OCI-M1 (cell line): Measurements from ENCODE around the gene OXCT1.
"Not testable (repeated sequence)": the region's sequence is repeated elsewhere in the genome, so short reads cannot be mapped to it uniquely, and the experiment has no call there.

Source experiments
- DNase-seq: peaks from one replicate; lab custom pipeline; 2025; lab: John Stamatoyannopoulos, UW

Gene OXCT1

DNA sequence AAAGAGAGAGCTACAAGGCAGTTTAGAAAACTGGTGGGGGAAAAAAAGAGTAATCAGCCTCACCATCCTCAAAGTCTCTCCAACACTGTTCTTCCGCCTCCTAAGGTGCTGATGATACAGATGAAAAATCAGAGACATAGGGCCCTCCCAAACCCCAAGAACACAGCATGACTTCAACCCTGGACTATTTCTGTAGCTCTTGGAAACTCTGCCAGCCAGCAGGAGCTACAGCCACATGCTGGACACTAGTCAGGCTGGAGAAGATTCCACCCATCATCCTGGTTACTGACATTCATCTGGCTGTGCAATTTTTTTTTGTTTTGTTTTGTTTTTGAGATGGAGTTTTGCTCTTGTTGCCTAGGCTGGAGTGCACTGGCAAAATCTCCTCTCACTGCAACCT, 42.4 kb downstream of the OXCT1 start:
- DNase-seq: no peak

DNA sequence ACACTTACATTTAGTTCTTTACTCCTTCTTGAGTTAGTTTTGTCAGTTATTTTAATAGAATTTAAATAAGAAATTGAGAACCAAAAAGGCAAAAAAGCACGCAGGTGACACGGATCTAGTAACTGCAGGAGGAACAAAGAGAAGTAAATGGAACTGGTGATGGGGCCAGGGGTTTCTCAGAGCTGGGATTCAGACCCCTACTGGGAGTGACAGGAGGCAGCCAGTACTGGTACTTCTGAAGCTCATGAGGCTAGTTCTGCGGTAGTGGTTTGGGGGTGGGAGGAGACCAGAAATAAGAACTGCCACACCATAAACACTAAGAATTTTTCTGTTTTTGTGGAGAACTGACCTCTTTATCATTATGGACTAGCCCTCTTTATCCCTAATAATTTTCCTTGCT, 48.2 kb downstream of the OXCT1 start:
- DNase-seq: no peak

DNA sequence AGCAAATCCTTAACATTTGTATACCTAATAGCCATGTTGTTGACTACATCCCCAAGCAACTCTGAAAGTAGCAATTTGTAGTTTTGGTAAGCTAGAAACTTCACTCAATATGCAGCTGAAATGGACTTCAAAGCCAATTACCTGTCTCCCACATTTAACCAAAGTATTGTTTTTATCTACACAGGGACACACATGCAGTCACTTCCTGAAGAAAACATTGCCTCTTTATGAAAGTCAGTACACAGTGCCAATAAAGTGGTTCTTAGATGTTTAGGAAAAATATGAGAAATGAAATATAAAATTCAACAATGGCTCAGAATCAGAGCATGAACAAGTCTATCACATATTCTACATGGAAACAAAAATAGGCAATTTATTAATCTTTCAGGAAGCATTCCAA, 49.2 kb downstream of the OXCT1 start:
- DNase-seq: no peak

DNA sequence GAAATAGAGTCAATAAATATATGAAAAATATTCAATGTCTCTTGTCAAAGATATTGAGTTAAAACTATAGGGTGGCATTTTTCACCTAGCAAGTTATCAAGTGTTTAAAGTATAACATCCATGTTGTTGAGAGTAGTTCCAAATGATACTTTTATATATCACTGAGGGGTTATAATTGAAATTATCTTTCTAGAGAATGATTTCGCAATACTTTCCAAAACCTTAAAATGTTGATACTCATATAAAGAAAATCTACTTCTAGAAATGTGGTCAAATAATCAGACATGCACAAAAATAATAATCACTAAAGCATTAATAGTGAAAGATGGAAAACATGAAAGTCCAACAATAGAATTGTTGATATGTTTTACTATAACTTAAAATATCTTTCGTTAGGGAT, 50.1 kb downstream of the OXCT1 start:
- DNase-seq: no peak

DNA sequence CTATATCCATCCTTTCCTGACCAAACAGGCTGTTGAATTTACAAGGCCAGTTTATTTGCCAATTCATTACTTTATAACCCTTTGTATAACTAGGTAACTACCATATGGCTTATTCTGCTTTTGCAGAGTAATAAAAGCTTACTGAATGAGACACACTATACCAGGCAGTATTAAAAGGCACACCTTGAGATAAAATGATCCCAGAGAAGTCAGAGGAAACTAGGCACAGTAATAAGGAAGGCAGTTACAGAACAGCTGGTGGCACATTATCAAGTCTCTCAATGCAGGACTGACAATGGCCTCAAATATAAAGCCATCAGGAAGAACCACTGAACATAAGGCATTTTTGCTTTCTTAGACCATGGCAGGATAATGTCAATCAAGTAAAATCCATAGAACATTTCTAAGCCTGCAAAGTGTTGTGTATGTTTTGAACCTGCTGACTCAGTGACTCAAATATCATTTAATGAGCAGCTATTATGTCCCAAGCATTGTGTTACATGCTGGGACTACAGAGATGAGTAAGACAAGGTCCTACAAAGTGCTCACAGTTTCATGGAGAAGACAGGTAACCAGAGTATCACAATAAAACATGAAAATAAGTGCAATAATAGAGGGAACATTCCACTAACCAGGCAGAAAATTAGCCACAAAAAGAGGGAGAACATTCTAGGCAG, 52.5 kb downstream of the OXCT1 start:
- DNase-seq: no peak

DNA sequence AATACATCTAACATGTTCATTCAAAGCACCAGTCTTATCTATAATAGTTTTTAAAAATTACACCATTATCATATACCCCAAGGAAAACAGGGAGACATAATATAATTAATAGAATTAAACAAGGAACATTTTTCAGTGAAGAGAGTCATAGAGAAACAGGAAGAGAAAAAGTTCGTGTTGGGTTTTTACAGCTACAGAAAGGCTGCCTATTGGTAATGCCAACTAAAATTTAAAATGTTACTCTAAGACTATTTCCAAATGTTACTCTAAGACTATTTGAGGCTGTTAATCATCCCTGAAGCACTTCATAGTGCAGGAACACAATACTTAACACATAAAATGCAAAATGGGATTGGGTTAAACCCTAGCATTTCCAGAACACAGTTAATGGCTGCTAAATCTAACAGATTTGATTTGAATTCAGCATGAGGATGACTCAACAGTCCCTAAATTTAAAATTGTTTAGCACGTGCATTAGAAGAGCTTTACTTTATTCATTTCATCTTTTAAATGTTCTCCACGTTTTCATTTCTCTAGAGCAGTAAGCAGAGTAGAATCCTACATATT, 54.5 kb downstream of the OXCT1 start:
- DNase-seq: no peak

DNA sequence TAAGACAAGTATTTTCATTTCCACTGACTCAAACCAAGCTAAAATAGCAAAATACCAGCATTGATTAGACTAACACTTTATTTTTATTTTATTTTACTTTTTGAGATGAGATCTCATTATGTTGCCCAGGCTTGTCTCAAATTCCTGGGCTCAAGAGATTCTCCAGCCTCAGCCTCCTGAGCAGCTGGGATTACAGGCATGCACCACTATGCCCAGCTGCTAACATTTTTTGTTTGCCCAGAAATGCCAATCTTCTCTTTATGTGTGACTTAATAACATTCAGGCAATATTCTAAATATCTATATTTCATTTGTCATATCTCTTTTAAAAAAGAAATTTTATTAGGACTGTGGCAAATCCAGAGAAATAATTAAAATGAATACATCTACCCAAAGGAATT, 55.0 kb downstream of the OXCT1 start:
- DNase-seq: no peak

DNA sequence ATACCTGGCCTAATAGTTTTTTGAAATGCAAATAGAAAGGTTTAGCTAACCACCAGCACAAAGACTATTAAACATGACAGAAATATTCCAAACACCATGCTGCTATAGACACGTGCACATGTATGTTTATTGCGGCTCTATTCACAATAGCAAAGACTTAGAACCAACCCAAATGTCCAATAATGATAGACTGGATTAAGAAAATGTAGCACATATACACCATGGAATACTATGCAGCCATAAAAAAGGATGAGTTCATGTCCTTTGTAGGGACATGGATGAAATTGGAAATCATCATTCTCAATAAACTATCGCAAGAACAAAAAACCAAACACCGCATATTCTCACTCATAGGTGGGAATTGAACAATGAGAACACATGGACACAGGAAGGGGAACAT, 55.9 kb downstream of the OXCT1 start:
- not testable (repeated sequence) for DNase-seq

DNA sequence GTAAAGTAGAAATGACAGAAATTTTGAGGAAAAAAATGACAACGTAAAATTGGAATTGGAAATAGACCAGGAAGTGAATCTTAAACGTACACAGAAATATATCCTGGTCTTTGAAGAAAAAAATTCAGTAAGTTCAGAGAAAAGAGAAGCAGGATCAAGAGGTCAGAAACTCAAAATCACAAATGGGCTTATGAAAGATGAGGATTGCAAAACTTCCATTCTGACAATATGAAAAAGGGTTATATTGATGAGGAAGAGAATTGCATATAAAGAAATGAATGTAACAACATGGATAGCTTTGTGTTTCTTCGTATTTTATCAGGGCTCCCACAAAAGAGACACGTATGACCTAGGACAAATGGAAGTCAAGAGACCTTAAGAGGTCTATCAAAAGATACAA, 58.1 kb downstream of the OXCT1 start:
- no peak for DNase-seq

DNA sequence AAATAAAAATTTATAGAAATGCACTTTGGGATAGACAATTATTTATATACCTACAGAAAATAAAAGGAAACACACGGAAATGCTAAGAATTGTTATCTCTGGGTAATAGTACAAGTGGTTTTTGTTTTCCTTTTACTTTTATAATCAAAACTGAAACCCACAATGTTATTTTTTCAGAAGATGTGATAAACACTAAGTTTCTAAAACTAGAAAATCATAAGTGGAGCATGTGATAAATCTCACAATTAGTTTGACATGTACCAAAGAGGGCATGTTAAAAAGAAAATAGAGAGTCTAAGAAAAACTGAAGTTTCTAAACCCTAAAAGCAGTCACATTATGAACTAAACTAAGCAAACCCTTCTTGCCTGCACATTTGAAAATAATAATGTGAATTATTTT, 61.1 kb downstream of the OXCT1 start:
- no peak for DNase-seq

DNA sequence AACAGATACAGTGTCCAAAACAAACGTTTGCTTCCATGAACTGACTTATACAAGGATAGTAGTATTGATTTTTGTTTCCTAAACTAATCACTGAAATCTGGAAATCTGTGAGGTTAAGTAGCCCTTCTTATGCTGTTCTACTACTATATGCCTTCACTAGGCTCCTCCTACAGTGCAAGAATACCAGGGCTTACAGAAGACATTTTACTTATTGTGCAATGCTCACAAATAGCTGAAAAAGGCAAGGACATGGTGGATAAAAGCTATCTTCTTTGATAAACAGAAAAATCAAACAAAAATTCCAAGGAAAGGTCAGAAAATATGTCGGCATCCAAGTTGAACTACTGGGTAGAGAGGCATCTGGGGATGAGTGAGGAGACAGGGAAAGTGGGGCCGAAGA, 61.9 kb downstream of the OXCT1 start:
- no peak for DNase-seq

DNA sequence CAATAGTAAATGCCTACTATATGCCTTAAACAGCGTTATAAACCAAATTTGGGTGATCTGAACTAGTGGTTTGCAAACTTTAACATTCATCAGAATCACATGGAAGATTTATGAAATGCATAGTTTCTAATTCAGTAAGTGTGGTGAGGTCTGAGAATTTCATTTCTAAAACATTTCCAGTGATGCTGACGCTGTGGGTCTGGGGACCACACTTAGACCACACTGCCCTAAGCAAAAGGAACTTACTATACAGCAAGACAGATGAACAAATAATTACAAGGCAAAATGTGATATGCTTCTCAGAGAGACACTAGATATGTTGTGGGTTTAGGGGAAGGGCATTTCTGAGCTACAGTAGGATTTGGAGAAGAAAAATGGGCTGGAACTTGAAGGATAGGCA, 72.6 kb downstream of the OXCT1 start:
- no peak for DNase-seq

DNA sequence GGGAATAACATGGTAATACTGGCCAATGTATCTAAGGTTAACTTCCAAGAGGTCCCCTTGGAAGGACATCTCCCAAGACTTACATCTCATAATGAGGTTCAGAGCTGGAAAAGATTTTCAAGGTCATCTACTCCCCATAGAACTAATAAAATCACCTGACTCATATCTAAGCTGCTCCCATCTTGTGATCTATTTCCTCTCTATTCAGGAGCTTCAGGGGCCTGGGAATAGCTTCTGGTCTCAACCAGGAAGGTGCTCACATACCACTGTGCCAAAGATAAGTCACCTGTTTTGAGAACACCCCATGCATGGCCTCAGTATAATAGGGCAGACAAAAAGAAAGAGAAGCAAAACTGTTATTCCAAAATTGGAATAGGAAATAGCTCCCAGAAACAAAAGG, 74.2 kb downstream of the OXCT1 start:
- no peak for DNase-seq

DNA sequence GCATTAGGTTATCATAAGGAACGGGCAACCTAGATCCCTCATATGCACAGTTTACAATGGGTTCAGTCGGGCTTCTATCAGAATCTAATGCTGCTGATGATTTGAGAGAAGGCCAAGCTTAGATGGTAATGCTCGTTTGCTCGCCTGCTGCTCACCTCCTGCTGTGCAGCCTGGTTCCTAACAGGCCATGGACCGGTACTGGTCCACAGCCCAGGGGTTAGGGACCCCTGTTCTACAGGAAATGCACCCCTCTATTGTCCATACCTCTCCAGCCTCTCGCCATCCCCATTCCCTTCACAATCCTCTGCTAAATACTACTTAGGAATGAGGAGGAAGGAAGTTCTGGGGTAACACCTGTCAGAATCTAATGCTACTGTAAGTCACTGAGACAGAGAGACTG, 75.1 kb downstream of the OXCT1 start:
- DNase-seq: no peak

DNA sequence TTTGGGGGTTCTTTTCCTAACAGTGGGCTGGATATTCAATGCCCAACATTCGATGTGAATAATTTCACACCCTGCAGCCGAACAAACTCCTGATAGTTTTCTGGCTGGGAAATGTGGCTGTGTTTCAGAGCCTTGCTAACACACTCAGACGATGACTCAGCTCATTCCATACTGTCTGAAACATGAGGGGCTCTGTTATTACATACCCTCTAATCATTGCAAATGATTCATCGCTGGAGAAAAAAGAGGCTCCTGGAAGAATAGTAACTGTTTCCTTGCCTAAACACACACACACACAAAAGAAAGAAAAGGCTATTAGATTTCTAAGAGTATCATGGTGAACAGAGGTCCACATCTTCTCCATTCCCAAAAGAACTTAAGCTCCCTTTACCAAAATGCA, 75.8 kb downstream of the OXCT1 start:
- no peak for DNase-seq

DNA sequence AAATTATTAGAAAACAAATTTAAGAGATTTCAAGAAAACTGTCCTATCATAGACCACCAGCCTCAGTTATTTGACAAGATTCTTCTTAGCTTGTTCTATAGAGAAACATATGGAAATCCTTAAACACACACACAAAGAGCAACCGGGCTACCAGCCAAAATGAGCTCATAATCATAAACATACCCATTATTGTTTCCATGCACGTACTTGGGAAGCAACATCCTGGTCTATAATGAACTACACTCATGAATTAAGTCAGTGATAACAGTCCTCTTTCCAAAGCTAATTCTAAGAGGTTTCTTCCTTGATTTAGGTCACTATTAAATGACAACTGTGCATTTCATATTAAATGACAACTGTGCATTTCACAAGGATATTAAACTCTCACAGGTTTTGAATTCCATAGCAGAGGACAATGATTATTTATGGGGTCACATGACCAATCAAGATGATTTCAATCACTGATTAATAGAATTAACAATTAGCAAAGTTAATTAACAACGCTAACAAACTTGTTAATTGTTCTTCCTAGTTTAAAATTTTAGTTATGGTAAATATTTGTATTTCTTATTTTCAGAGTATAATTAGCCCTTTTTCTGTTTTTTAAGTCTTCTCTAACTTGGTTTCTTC, 77.0 kb downstream of the OXCT1 start:
- no peak for DNase-seq

DNA sequence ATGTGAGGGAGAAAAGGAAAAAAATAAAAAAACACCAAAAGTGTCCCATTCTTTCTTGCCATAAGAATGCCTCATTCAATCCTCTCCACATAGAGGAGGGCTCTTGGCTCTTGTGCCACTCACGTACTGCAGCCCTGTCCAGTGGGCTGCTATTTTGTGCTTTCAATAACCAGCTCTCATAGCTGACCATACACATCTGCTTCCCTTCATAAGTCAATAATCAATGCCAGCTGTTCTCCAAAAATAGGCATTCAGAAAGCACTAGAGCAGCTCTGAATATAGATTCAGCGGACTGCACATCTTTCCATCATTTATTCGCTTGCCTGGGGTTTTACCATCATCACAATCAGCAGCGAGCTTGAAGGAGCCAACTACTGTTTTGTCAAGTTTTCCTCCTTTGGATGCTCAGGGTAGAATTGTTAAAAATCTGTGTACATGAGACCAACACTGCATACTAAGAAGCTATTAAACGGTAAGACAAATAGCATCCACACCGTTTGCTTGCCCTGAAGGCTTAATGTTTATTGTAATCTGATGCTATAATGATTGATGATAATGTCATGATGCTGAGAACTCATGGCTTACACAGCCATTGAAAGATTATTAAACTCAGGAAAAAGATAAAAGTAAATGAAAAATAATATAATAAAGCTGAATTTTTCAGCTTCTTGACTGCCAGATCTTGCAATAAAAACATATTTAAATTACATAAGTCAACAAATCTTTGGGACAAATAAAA, 80.0 kb downstream of the OXCT1 start:
- no peak for DNase-seq

DNA sequence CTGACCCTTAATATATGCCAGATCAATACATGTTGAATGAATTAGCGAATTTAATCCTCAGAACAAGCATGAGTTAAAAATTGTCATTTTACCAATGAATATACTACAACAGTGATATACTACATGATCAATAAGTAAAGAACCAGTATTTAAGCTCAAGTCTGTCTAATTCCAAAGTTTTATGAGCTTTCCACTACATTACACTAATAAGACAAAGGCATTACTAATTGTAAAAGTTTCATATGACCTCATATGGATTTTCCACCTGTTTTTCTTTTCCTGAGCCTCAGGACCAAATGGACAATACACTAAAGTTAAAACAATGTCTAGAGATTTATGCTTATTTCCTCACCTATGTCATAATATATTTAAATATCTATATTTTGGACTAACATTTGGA, 80.8 kb downstream of the OXCT1 start:
- no peak for DNase-seq

DNA sequence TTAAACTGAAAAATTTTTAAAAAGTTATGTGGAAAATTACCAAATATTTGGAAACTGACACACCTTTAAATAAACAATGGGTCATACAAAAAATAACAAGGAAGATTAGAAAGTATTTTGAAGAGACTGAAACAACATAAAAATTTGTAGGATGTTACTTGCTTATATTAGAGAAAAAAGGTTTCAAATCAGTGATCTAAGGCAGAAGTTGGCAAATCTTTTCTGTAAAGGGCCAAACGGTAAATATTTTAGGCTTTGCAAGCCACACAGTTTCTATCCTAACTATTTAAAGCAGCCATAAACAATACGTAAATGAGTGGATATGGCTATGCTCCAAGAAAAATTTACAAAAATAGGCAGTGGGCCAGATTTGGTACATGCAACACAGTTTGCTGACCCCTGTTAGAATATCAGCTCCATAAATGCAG, 81.3 kb downstream of the OXCT1 start:
- DNase-seq: no peak

DNA sequence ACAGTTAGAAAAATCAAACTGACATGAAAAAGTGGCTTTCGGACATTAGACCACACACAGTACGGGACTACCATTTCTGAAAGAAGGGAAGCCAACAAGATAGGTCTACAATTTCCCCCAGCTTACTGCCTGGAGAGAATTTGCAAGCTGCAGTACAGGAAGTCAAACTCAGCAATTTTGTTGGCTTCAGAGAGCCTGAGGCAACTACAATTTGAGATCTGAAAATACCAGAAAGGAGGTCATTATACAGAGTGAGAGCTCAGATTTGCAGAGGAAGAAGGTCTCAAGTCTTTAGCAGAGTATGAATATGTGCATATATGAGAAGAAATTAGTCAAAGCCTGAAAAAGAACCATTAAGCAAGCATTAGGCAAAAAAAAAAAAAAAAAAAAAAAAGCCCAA, 83.0 kb downstream of the OXCT1 start:
- no peak for DNase-seq

DNA sequence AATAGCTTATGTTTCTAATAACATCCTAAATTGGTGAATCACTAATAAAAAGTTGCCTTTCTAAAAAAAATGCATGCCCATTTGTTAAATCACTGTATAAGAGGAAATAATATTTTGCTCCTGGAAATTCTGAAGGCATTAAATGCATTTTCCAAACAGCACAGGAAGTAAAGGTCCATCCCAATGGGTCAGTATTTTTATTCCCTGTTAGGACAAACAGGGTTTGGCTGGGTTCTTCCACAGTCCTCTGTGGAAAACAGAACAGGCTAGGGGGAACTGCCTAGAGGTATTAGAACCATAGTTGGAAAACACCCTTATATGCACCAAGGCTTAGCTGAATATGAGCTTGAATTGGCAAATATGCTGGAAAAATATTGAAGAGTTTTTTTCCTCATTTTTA, 85.2 kb downstream of the OXCT1 start:
- no peak for DNase-seq

DNA sequence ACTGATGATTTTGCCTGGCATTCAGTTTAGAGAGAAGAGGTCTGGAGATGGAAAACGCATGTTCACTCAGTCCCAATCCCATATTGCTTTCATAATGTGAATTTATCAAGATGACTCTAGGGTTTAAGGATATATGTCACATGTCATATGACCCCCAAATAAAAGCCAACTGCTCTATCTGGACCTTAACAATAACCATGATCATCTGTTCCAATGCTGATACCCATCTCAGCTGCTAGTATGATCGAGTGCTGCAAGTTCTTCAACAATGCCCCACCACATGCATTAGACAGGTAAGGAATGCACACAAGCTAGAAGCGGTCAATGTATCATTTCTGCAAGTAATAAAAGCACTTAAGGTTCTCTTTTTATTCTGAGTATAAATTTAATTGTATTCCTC, 91.8 kb downstream of the OXCT1 start:
- DNase-seq: no peak

DNA sequence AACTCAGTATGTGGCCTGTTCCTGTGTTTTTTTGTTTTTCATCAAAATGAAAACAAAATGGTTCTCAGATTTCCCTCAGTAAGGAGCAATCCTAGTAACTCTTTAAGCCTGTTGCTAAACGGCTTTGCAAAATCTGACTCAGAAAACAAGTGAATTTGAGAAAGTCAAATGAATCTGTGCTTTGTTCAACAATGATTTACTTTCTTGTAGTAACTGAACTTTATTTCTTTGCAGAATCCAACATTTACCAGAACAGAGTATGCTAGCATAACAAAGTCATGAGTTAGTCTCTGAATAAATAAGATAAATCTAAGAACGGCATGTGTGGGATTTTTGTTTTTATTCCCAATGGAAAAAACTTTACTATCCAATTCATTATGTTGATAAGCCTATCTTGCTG, 93.8 kb downstream of the OXCT1 start:
- no peak for DNase-seq
